GM11168 (cell line): ENCODE results near the gene TBCD.

Source experiments
- in situ Hi-C: fragments of 300-500 bp; cut with MboI; formaldehyde crosslinking; loops from one replicate; pipeline ENCODE4 v1.12.0; 2022; ENCODE audit warnings: low sequenced_read_pairs; ENCODE audit not compliant: unreplicated experiment

Gene TBCD

DNA sequence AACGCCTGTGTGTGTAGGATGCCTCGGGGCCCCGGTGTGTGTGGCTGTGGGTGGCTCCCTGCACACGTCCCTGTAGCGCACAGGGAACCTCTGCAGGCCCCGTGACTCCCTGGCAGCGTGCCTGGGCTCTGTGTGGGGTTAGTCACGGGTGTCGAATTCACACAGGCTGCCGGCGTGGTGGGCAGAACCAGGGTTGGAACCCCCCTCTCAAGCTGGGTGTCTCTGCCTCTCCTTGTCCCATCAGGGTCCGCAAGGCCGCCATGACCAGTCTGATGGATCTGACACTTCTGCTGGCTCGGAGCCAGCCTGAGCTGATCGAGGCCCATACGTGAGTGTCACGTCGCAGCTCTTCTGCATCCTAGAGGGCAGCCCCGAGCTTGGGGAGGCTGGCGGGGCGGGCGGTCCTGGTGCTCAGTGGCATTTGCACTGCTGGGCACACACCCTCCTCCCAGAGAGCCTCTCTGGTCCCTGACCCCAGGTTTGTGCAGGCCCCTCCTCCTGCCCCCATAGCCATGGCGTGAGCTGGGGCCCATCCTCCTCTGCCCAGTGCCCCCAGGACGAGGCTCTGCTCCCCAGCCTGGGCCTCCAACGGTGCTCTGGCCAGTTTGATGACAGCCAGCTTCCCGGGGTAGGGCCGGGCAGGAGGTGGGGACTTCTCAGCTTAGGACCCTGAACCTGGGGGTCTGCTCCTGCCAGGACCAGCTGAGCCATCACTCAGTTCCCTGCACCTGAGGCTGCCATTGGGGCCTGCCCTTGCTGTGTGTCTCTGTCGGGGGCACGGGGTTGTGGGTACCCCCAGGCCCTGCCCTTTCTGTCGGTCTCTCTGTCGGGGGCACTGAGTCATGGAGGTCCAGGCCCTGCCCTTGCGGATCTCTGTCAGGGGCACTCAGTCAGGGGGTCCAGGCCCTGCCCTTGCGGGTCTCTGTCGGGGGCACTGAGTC is 176.1 kb downstream of the TBCD start:
- in situ Hi-C loops: no loop called here

DNA sequence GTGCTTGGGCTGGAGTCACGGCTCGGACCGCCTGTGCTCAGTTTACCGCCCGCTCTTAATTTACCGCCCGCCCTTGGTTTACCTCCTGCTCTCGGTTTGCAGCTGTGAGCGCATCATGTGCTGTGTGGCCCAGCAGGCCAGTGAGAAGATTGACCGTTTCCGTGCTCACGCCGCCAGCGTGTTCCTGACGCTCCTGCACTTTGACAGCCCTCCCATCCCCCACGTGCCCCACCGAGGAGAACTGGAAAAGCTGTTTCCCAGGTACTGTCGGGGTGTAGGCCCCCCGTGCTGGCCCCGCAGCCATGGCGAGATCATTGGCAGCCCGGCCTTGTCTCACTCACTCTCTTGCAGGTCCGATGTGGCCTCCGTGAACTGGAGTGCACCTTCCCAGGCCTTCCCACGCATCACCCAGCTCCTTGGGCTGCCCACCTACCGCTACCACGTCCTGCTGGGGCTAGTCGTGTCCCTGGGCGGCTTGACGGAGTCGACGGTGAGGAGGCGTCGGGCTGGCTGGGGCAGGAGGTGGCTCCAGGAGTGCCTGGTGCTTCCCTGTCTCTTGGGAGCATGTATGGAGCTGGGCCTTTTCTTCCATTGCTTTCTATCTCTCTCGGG is 177.3 kb downstream of the TBCD start:
- in situ Hi-C loops: no loop called here

DNA sequence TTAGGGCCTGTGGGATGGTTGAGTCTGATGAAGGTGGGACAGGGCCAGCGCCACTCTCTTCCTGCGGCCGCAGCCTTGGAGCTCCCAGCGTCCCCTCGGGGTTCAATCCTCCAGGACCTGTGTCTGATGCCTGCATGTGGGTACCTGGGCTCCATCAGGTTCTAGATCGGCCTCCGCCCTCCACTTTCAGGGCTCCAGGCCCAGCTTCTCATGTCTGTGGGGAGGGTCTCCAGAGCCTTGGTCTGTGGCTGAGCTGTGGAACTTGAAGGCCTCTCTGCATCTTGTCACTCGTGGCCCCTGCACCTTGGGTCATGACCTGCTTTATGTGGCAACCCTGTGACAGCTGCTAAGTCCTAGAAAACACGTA is 177.8 kb downstream of the TBCD start:
- in situ Hi-C loops: no loop called here

DNA sequence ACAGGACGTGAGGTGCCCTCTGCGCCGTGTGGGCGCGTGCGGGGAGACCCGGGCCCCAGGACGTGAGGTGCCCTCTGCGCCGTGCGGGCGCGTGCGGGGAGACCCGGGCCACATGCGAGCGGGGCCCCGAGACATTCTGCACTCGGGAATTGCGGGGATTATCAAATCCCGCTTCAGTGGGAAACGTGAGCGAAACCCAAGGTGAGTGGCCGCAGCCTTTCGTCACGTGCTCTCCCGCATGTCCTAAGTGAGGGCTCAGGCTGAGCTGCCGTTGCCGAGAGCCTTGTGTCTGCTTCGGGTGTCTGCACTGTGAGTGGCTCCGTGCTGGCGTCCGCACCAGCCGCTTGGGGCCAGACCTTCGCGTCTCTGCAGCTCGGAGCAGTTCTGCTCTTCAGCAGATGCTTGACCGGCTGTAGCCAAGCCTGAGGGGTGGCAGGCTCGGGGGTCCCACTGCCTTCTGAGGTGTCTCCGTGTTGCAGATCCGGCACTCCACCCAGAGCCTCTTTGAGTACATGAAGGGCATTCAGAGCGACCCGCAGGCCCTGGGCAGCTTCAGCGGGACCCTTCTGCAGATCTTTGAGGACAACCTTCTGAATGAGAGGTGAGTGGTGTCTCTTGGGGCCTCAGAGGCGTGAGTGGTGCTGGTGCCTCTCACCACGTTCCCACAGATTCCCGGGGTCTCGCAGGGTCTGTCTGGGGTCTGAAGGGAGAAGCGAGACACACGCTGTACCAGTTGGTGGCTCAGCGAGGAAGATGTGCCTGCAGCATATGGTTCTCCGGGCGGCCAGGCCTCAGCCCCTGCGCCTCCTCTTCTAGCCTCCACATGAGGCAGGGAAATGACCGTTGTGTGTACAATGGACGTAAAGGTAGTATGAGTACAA is 178.4 kb downstream of the TBCD start:
- in situ Hi-C loops: no loop called here

DNA sequence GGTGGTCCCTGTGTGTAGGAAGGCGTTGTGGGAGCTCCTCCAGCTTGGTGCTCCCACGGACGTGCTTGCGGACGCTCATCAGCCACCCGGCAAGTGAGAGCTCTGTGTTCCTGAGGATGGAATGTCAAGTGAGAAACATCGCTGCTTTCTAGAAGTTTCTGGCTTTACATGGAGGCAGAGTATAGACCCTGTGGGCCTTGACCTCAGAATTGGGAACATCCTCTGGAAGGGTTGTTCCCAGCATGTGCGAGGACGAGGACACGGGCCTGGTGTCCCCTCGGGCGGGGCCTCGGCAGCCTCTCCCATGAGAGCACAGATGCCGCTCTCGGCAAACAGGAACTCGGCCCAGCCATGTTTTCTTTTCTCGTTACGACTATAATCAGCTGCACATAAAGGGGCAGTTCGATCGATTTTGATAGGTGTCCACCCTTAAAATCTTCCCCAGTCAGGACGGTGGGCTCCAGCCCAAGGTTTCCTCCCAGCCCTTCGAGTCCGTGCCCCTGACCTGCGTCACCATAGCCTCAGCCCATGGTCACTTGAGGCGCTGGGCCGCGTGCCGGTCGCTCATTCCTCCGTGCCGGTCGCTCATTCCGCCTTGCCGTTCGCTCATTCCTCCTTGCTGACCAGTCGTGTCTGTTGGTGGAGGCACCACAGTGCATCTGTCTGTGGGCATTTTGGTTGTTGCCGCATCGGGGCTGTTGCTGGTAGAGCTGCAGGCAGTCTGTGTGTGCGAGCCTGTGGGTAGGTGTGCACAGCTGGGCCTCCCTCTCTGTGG is 179.2 kb downstream of the TBCD start:
- in situ Hi-C loops: no loop called here

DNA sequence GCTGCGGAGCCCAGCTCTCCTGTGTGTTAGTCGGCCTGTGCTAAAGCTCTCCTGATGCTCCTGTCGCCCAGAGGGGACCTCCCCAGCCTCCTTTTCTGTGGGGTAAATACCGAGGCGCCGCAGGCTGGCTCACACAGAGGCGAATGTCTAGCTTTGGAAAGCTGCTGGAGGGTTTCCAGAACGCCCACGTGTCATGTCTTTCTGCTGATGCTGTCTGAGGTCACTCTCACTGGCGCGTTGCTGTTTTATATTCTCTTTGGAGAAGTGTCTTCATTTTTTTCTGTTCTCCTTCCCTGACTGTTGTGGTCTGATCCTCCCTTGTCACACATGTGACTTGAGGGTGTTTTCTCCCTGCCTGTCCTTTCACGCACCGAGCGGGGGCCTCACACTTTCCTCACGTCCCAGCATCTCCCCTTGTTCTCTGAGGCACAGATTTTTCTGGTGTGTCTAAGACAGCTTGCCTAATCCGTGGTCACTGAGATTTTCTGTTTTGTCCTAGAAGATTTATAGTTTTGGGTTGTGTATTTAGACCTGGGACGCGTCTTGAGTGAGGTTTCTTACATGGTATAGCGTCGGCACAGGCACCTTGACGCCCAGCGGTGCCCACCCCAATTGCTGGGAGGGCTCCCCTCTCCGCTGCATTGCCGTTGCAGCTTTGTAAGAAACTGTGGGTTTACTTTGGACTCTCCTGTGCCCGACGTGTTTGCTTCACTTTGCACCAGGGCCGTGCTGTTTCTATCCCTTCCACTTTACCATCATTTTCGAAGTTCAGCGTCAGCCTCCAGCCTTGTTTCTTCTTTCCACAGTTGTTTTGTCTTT is 180.0 kb downstream of the TBCD start:
- in situ Hi-C loops: no loop called here

DNA sequence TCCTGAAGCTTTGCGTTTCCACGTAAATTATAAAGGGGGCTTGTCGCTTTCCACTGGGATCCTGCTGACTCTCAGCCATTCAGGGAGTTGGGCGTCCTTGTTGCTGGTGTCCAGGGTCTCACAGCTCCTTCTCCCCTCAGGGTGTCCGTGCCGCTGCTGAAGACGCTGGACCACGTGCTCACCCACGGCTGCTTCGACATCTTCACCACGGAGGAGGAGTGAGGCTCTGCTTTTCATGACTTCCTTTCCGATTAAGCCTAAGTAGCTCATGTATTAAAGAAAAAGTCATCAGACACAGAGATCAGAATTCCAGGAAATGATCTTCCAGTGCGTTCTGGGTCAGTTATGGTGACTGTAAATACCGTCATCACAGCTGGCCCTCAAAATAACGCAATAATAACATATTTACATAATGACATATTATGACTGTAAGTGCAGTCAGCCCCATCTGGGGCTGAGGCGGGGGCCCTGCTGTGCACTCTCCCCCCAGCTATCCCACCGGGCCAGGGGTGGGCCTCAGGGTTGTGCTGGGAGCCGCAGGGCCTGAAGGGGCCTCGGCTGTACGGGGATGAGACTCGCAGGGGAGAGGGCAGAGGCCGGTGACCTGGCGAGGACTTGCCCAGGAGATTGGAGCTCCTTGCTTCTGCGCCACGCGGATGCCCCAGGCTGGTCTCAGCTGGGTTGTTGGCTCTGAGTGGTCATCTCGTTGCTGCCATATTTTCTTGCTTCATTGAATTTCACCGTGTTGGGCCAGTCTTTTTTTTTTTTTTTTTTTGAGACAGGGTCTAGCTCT is 180.8 kb downstream of the TBCD start:
- in situ Hi-C loops: no loop called here

DNA sequence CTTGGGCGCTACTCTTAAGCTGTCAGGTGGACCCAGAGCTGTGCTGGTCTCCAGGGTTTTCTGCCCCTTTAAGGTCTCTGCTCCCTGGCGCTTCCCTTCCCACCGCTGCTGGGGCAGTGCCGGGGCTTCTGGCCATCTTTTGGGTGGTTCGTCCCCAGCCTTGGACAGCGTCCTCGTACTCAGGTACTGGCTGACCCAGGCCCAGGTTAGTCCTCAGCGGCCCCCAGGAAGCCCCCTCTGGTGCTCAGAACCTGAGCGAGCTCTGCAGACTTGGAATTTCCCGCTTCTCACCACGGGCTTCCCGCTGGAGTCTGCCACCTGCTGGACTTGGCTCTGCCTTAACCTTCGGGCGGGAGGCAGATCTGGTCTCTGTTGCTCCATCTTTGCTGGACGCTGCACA is 182.0 kb downstream of the TBCD start:
- in situ Hi-C loops: no loop called here

DNA sequence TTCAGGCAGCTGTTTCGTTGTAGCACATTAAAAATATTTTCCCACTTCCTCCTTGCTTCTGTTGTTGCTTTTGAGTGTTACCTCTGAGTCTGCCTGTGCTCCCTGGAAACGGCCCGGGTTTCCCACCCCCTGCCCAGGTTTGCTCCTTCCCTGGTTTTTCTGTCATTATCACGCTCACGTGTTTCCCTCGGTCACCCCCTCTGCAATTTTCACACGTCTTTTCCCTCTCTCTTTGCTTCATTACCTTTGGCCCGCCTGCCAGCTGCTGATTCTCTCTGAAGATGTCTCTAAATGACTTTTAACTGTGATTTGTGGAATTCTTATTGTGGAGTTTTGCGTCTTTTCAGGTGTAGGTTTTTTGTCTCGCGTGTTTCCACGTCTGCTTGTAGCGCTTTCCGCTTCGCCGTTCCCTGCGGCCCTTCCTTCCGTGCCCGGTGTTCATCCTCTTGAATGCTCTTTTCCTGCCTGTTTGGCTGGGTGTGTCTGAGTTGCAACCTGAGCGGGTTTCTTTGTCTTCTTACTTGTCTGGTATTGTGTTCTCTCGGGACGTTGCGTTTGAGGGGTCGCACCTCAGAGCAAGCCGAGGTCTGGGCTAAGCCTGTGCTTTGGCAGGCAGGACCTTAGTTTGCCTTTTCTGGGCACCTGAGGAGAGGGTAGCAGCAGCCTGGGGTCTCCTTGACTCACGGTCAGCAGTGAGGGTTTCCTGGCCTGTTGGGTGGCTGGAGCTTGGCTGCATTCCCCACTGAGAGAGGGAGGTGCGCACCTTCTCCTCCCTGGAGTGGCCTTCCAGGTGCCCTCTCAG is 184.3 kb downstream of the TBCD start:
- in situ Hi-C loops: no loop called here

DNA sequence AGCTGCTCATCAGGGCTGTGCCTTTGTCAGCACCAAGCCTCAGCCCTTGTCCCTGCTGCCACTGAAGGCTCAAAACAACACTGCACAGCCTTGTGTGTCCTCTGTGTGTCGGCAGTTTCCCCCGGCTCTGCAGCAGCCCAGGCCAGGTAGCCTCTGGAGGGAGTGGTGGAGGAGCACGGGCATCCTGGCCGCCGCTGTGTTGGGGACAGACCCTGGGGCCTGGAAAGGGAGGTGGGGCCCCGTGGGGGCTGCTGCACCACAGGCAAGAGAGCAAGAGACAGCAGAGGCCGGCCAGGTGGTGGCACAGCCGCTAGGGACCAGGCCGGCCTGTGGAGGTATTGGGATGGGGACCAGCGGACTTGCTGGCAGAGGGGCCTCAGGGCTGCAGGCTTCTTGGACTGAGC is 184.9 kb downstream of the TBCD start:
- in situ Hi-C loops: no loop called here

DNA sequence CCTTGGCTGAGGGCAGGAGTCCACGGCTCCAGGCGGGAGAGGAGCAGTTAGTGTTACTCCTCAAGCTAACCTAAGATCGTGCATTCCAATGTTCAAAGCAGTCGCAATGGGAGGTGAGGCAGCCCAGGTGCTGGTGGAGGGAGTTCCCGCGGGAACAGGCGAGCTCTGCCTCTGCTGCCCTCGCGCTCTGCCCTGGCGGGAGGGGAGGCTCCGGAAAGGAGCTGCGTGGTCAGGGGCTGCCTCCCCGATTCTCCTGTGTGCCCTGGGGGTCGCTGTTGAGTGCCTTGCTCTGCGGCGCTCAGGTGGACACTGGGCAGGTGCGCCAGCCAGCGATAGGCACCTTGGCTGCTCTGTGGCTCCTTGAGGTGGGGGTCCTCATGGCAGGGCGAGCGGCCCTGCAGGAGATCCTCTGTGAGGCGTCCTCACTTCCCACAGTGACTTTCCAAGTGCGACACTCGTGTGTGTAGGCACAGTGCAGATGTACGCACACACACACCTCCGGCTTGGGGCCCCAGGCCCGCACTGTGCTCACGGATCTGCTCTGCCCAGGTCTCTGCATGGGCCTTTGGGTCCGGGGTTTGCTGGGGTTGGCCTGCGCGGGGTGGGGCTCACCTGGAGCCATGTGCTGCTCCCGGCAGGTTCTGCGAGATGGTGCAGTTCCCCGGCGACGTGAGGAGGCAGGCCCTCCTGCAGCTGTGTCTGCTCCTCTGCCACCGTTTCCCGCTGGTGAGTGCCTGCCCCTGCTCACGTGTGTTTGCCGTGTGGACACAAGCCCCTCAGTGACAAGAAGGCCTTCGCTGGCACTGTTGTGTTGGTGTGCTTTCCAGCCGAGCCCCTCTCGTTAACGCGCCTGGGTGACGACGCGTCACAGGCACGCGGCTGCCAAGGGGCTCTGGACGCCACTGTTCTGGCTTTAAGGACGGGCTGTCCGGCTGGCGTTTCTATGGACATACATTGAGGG is 185.8 kb downstream of the TBCD start:
- in situ Hi-C loops: no loop called here

DNA sequence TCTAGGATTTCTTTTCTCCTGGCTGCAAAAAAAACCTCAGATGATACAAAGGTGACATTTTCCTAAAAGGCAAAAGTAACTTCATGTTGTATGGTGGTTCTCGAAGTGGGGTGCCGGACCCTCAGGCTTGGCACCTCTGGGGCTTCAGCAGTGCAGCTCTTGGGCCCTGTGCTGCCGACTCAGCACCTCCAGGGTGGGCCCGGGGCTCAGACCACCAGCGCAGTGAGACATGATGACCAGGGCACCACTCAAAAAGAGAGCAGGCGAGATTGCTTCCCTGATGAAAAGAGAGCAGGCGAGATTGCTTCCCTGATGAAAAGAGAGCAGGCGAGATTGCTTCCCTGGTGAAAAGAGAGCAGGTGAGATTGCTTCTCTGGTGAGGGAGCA is 186.6 kb downstream of the TBCD start:
- in situ Hi-C loops: no loop called here

DNA sequence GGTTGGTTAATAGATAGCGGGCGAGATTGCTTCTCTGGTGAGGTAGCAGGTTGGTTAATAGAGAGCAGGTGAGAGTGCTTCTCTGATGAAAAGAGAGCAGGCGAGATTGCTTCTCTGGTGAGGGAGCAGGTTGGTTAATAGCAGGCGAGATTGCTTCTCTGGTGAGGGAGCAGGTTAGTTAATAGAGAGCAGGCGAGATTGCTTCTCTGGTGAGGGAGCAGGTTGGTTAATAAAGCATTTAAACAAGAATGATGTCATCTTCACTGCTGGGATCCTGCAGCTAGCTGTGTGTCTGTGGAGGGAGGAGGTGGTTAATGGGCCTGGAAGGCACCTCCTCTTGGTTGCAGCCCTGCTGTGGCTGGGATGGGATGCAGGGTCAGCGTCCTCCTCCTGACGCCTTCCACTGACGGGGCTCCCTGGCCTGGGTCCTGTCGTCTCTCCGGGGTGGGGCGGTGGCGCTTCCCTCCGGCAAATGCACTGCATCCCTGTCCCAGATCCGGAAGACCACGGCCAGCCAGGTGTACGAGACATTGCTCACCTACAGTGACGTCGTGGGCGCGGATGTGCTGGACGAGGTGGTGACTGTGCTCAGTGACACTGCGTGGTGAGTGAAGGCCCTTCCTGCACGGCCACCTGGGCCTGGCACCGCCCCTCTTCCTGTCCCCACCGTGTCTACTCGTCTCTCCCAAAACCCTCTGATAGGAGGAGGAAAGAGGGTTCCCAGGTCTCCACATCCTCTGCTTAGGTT is 187.2 kb downstream of the TBCD start:
- in situ Hi-C loops: no loop called here

DNA sequence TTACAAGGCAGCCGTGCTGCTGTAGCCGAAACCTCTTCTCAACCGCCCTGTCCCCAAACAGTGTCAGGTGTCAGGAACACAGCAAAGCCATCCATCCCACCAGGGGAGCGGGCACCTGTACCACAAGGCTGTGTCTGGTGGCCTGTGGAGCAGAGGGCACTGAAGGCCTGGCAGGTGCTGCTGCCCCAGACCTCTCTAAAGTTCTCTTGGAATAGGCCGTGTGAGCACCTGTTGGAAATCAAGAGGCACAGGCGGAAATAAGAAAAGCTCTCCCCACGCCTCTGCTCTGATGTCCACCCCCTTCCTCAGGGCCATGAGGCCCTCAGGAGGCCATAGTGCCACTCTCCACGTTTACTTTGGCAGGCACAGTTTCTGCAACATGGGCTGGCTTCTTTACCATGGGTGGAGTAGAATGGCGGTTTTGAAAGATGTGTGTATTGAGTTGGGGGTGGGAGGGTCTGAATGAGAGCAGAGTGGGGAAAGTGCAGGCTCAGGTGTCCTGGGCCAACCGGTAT is 187.8 kb downstream of the TBCD start:
- in situ Hi-C loops: no loop called here

DNA sequence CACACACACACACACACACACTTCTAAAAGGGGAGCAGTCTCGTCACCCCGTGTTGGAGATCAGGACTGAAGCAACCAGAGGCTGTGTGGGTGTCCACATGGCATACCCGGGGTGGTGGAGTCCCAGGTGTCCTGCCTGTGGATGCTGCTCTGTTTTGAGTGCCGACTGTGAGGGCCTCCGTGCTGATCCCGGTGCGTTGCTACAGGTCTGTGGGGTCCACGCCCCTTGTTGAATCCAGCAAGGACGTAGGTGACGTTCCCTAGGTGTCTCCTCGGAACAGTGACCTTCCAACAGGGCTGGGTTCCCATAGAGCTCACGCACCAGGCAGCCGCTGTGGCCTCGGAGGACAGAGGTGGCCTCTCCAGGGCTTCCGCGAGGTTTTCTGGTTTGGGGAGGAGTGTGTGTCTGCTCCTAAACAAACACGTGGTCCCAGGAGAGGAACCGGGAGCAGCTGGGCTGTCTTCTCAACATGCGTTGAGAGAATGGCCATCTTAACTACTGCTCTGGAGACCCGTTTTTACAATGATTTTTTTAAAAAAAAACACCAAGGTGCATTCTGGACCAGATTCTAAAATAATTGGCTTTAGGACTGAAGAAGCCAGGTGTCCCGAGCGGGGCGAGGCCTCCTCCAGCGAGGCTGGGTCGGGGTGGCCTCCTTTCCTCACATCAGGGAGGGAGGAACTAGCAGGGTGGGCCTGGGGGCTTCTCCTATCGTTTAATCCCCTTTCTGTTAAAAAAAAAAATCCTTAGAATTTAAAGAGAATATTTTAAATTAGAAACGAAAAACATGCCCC is 188.6 kb downstream of the TBCD start:
- in situ Hi-C loops: no loop called here
